H9 (cell line): ENCODE measurements around the gene IRX4. TPM values are rescaled to one million over a fixed set of nuclear protein-coding genes. Genes with fewer than 3 reads are reported as not detected.
A peak's percentile ranks its signal among the peaks of the same experiment; 100 is the strongest.

Source experiments
- DNase-seq: peaks from one replicate; pipeline ENCODE4 v3.0.0-alpha.2; 2017
- H2AFZ ChIP-seq: one replicate; pipeline ENCODE4 v1.6.1; 2013; ENCODE audit warnings: mild to moderate bottlenecking, low read length, control low read depth, moderate library complexity
- H2AK5ac ChIP-seq: 2 replicates; pipeline ENCODE4 v1.6.1; 2013; ENCODE audit warnings: low read length, control low read depth, mixed read lengths; ENCODE audit not compliant: insufficient read length
- H2BK120ac ChIP-seq: one replicate; pipeline ENCODE4 v1.6.1; 2013; ENCODE audit warnings: low read depth, mild to moderate bottlenecking, low read length, control low read depth, inconsistent platforms; ENCODE audit not compliant: poor library complexity, severe bottlenecking
- H2BK12ac ChIP-seq: 2 replicates; pipeline ENCODE4 v1.6.1; 2013; ENCODE audit warnings: low read length, control low read depth, mixed read lengths, low read depth; ENCODE audit not compliant: insufficient read length
- H2BK15ac ChIP-seq: 2 replicates; pipeline ENCODE4 v1.6.1; 2013; ENCODE audit warnings: low read depth, low read length, control low read depth
- H2BK20ac ChIP-seq: one replicate; pipeline ENCODE4 v1.6.1; 2013; ENCODE audit warnings: low read depth, mild to moderate bottlenecking, low read length, control low read depth, inconsistent platforms; ENCODE audit not compliant: poor library complexity, severe bottlenecking
- H2BK5ac ChIP-seq: 2 replicates; pipeline ENCODE4 v1.6.1; 2013; ENCODE audit warnings: low read length, control low read depth, mixed read lengths; ENCODE audit not compliant: insufficient read length
- H3K14ac ChIP-seq: 2 replicates; pipeline ENCODE4 v1.6.1; 2013; ENCODE audit warnings: low read length, control low read depth; ENCODE audit not compliant: insufficient read depth
- H3K18ac ChIP-seq: 2 replicates; pipeline ENCODE4 v1.6.1; 2013; ENCODE audit warnings: low read depth, mild to moderate bottlenecking, mixed read lengths, low read length, control low read depth; ENCODE audit not compliant: insufficient read length
- H3K23ac ChIP-seq: 2 replicates; pipeline ENCODE4 v1.6.1; 2013; ENCODE audit warnings: low read length, control low read depth, mixed read lengths, low read depth; ENCODE audit not compliant: insufficient read length
- H3K23me2 ChIP-seq: 2 replicates; pipeline ENCODE4 v1.6.1; 2013; ENCODE audit warnings: low read depth, mild to moderate bottlenecking, mixed read lengths, low read length, control low read depth; ENCODE audit not compliant: insufficient read length, poor library complexity, severe bottlenecking
- H3K27ac ChIP-seq: 2 replicates; pipeline ENCODE4 v1.5.1; 2013; ENCODE audit warnings: low read length, control low read depth, mixed read lengths, low read depth; ENCODE audit not compliant: insufficient read length
- H3K27me3 ChIP-seq: 2 replicates; pipeline ENCODE4 v1.6.1; 2013; ENCODE audit warnings: low read length, control low read depth, inconsistent platforms; ENCODE audit not compliant: insufficient read depth
- H3K4ac ChIP-seq: 2 replicates; pipeline ENCODE4 v1.6.1; 2013; ENCODE audit warnings: low read depth, mild to moderate bottlenecking, control low read depth, inconsistent platforms, low read length, moderate library complexity
- H3K4me1 ChIP-seq: 2 replicates; pipeline ENCODE4 v1.6.1; 2013; ENCODE audit warnings: low read length, control low read depth, inconsistent platforms; ENCODE audit not compliant: insufficient read depth
- H3K4me2 ChIP-seq: 2 replicates; pipeline ENCODE4 v1.6.1; 2013; ENCODE audit warnings: low read length, control low read depth, mixed read lengths; ENCODE audit not compliant: insufficient read length, insufficient read depth
- H3K56ac ChIP-seq: 2 replicates; pipeline ENCODE4 v1.6.1; 2013; ENCODE audit warnings: low read depth, mild to moderate bottlenecking, mixed read lengths, low read length, control low read depth; ENCODE audit not compliant: insufficient read length
- H3K79me1 ChIP-seq: 2 replicates; pipeline ENCODE4 v1.6.1; 2013; ENCODE audit warnings: low read depth, mild to moderate bottlenecking, moderate library complexity, low read length, control low read depth, inconsistent platforms; ENCODE audit not compliant: insufficient read depth, poor library complexity, severe bottlenecking
- H3K79me2 ChIP-seq: 2 replicates; pipeline ENCODE4 v1.6.1; 2013; ENCODE audit warnings: low read length, control low read depth, inconsistent platforms; ENCODE audit not compliant: insufficient read depth
- H3K9ac ChIP-seq: 2 replicates; pipeline ENCODE4 v1.6.1; 2013; ENCODE audit warnings: low read length, control low read depth, mixed read lengths; ENCODE audit not compliant: insufficient read length; ENCODE audit errors: extremely low read depth
- H3K9me3 ChIP-seq: one replicate; pipeline ENCODE4 v1.6.1; 2013; ENCODE audit warnings: low read depth, low read length, inconsistent platforms; ENCODE audit not compliant: control insufficient read depth
- H3T11ph ChIP-seq: one replicate; pipeline ENCODE4 v1.6.1; 2013; ENCODE audit warnings: mild to moderate bottlenecking, low read length, control low read depth, inconsistent platforms
- H4K20me1 ChIP-seq: one replicate; pipeline ENCODE4 v1.6.1; 2013; ENCODE audit not compliant: control insufficient read depth, insufficient read length, insufficient read depth
- H4K5ac ChIP-seq: 2 replicates; pipeline ENCODE4 v1.6.1; 2013; ENCODE audit warnings: low read depth, mild to moderate bottlenecking, mixed read lengths, low read length, control low read depth; ENCODE audit not compliant: insufficient read length
- H4K8ac ChIP-seq: replicated peaks from 2 replicates; pipeline ENCODE4 v1.6.1; 2013; ENCODE audit warnings: low read length, control low read depth, mixed read lengths, low read depth; ENCODE audit not compliant: insufficient read length
- H4K91ac ChIP-seq: 2 replicates; pipeline ENCODE4 v1.6.1; 2013; ENCODE audit warnings: low read depth, mild to moderate bottlenecking, moderate library complexity, mixed read lengths, low read length, control low read depth; ENCODE audit not compliant: insufficient read length
- H3K27ac Mint-ChIP-seq, 3 experiments: 2 replicates in 2 of 3; 3 replicates in 1 of 3; pipeline ENCODE4 v1.8.0; 2020 to 2021; ENCODE audit warnings: mixed read lengths in 3 of 3, mild to moderate bottlenecking in 1 of 3, moderate library complexity in 1 of 3
- H3K27me3 Mint-ChIP-seq: 2 replicates; pipeline ENCODE4 v1.8.0; 2021; ENCODE audit warnings: low read depth, mild to moderate bottlenecking, moderate library complexity, mixed read lengths
- H3K36me3 Mint-ChIP-seq, 3 experiments: 2 replicates in 2 of 3; 3 replicates in 1 of 3; pipeline ENCODE4 v1.8.0; 2020 to 2021; ENCODE audit warnings: low read depth in 3 of 3, mixed read lengths in 3 of 3; ENCODE audit not compliant: insufficient read depth in 1 of 3
- H3K4me1 Mint-ChIP-seq, 2 experiments: 2 replicates each; pipeline ENCODE4 v1.8.0; 2020; ENCODE audit warnings: mixed read lengths in 2 of 2
- H3K4me3 Mint-ChIP-seq, 2 experiments: 2 replicates in 1 of 2; 3 replicates in 1 of 2; pipeline ENCODE4 v1.8.0; 2020 to 2021; ENCODE audit warnings: mild to moderate bottlenecking in 2 of 2, mixed read lengths in 2 of 2, moderate library complexity in 1 of 2
- H3K9me3 Mint-ChIP-seq, 2 experiments: 2 replicates in 1 of 2; 3 replicates in 1 of 2; pipeline ENCODE4 v1.8.0; 2020; ENCODE audit warnings: mild to moderate bottlenecking in 2 of 2, mixed read lengths in 2 of 2, moderate library complexity in 1 of 2
- WGBS: extraction: QIAGEN DNeasy Blood & Tissue Kit; methylation state at CpG from one replicate; pipeline ENCODE4 v1.1.7; 2013; ENCODE audit warnings: missing lambda C conversion rate, low lambda C conversion rate, mixed read lengths; ENCODE audit not compliant: insufficient read length; ENCODE audit errors: extremely low coverage; 5-methylcytosine and 5-hydroxymethylcytosine counted together
- total RNA-seq: library from RNA; stranded (reverse); gene quantifications from 2 replicates; pipeline ENCODE4 v1.2.1, GENCODE V29; 2021
- TF ChIP-seq, protein P1 (sequence below): fragments of 200-600 bp; sonication (generic); conservative IDR thresholded peaks from 3 replicates; pipeline ENCODE4 v1.8.0; 2021; ENCODE audit warnings: antibody characterized with exemption, mild to moderate bottlenecking

Gene IRX4
- total RNA-seq, 1 experiment from 2014 or later: 3.2 TPM

DNA sequence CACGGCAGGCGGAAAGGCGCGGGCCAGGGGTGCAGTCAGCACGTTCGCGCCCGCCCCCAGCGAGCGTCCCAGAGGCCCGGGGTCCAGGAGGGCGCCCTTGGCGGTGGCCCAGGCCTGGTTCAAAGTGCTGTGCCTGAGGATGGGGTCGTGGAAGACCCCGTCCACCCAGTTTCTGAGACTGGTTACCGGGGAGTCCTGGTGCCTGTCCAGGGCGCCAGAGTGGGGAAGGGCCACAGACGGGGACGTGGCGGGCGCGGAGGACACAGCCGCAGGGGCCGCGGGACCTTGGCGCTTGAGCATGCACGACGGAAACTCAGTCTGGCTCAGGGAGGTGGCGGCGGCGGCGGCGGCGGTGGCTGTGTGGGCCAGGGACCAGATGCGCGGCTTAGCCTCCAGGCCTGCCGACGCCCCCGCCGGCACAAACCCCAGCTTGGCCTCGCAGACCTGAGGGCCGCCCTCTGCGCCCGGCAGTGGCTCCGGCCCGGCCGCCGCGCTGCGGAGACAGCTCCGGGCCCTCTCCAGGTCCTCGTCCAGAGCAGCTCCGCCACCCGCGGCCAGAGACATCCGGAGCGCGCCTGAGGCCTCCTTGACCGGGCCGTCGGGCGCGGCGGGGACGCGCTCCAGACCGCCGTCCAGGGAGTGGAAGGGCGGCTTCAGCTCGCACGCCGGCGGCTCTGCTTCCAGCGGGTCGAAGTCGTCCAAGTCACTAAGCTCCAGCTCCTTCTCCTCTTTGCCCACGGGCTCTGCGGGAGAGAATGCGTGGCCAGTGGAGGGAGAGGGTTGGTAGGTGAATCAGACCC is 4.5 kb downstream of the IRX4 start:
- TF ChIP-seq, protein P1, sequence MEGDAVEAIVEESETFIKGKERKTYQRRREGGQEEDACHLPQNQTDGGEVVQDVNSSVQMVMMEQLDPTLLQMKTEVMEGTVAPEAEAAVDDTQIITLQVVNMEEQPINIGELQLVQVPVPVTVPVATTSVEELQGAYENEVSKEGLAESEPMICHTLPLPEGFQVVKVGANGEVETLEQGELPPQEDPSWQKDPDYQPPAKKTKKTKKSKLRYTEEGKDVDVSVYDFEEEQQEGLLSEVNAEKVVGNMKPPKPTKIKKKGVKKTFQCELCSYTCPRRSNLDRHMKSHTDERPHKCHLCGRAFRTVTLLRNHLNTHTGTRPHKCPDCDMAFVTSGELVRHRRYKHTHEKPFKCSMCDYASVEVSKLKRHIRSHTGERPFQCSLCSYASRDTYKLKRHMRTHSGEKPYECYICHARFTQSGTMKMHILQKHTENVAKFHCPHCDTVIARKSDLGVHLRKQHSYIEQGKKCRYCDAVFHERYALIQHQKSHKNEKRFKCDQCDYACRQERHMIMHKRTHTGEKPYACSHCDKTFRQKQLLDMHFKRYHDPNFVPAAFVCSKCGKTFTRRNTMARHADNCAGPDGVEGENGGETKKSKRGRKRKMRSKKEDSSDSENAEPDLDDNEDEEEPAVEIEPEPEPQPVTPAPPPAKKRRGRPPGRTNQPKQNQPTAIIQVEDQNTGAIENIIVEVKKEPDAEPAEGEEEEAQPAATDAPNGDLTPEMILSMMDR: no peak
- Histone ChIP-seq H3K14ac (no peak overlapping the region; the same call in 1 of the 2 replicates), H3K9me3 (no peaks in the 10 kb centered on the region), H3T11ph (no peak overlapping the region), H4K5ac (no peak overlapping the region), H2BK20ac (no peak overlapping the region), H3K79me1 (no peaks in the 10 kb centered on the region), H3K23me2 (peaks cover 25% of the 10 kb centered on the region), H2BK120ac (no peak overlapping the region), H2BK5ac (no peak overlapping the region), H4K91ac (no peak overlapping the region), H2BK12ac (no peak overlapping the region), H2BK15ac (no peak overlapping the region), H3K4me2 (no peak overlapping the region), H3K9ac (no peak overlapping the region), H3K18ac (no peak overlapping the region), H3K27me3 (peaks cover 70% of the 10 kb centered on the region), H3K4me1 (no peaks in the 10 kb centered on the region), H3K23ac (no peak overlapping the region), H3K27ac (no peak overlapping the region), H3K56ac (no peak overlapping the region), H4K20me1 (no peaks in the 10 kb centered on the region), H4K8ac (no peak overlapping the region), H2AK5ac (no peak overlapping the region), H3K4ac (no peak overlapping the region), H2AFZ (no peak overlapping the region), H3K79me2 (no peaks in the 10 kb centered on the region)
- Mint-ChIP-seq H3K27me3 (peaks cover 65% of the 10 kb centered on the region), H3K36me3 (peaks cover 0 to 12% (median 0%) of the 10 kb centered on the region in 3 experiments; a peak in 4 of 7 replicates), H3K27ac (no peak overlapping the region), H3K9me3 (peaks cover 4% of the 10 kb centered on the region in 2 experiments), H3K4me1 (peaks cover 20 to 35% of the 10 kb centered on the region in 2 experiments), H3K4me3 (no peak overlapping the region)
- peak; percentile 55 for DNase-seq
- no CpG with 5 or more reads among the region's 79 CpGs for WGBS
